GM21447 (cell line): ENCODE results near the gene KRT33B.
A peak's percentile ranks its signal among the peaks of the same experiment; 100 is the strongest.
"Not testable (repeated sequence)": the region's sequence is repeated elsewhere in the genome, so short reads cannot be mapped to it uniquely, and the experiment has no call there.

Experiments
- ATAC-seq: cut with Tn5 transposase; IDR thresholded peaks from one replicate; pipeline ENCODE4 v1.9.1; 2021; ENCODE audit not compliant: unreplicated experiment

KRT33B gene

GRCh38 chr17:41350381-41350878 is 19.2 kb downstream of the KRT33B start, which contains the start of gene KRT33A:
Gene KRT33A (minus strand): TSS chr17:41350828. CDS start chr17:41350767, 61 bp downstream.
- not testable (repeated sequence) for ATAC-seq

- ATAC-seq = no peak
These were observed 21.5 kb downstream of the KRT33B start for GRCh38 chr17:41347869-41348760.

DNA sequence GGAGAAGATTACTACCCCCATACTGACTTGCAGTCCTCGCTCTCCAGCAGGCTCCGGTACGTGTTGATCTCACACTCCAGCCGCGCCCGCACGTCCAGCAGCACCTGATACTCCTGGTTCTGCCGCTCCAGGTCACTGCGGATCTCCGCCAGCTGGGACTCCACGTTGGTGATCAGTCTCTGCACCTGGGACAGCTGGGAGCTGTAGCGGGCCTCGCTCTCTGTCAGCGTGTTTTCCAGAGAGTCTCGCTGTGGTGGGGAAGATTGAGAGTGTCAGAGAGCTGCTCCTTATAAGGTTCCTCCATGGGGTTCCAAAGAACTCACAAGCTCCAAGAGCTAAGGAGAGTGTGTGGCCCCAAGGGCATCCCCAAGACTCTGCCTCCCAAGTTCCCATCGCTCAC is 23.2 kb downstream of the KRT33B start:
- ATAC-seq = not testable (repeated sequence)

- no peak for ATAC-seq
These were observed 23.6 kb downstream of the KRT33B start for GRCh38 chr17:41345992-41346391.

DNA sequence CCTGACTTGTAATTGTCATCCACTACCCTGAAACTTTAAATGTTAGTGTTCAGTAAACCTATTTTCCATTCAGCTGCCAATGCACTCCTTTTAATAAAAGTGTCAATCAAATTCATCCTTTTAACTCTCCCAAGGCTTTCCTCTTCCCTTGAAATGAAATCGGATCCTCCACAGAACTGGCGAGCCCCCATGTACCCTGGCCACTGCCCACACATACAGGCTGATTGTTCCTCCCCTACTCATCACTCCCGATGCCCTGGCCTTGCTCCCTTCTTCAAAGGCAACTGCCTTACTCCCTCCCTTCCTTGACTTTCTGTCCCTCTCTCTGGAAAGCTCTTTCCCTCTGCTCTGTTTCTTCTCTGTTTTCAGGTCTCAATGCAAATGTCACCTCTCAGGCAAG is 26.6 kb downstream of the KRT33B start:
- ATAC-seq = no peak

GRCh38 chr17:41340934-41341861 is 28.4 kb downstream of the KRT33B start:
- no peak for ATAC-seq

GRCh38 chr17:41340494-41340893 is 29.1 kb downstream of the KRT33B start:
- no peak for ATAC-seq

- no peak for ATAC-seq
These were observed 29.9 kb downstream of the KRT33B start for GRCh38 chr17:41339571-41340172.

DNA sequence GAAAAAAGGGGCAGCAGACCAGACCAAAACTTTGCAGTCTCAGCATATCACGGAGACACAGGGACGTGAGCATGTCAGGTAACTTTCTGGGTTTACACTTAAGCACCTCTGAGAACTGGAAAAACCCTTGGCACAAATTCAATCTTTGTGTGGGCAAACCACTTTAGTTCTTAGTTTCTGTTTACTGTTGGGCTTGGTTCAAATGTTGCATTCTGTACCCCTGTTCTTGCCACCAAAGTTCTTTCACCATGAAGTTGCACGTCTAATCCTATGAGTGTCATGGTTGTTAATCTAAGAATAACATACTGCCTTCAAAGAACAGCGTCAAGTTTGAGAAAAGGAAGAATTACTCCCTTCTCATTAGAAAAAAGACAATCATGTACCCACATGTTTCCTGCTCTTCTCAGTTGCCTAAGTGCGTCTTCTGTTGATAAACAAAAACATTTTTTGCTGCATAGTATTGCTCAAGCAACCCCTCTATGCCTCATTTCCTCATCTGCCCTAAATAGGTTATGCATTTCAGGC is 30.6 kb downstream of the KRT33B start:
- ATAC-seq = peak; percentile 47

GRCh38 chr17:41335747-41336146 is 33.9 kb downstream of the KRT33B start:
- ATAC-seq = no peak

GRCh38 chr17:41334385-41335305 is 35.0 kb downstream of the KRT33B start:
- no peak for ATAC-seq

DNA sequence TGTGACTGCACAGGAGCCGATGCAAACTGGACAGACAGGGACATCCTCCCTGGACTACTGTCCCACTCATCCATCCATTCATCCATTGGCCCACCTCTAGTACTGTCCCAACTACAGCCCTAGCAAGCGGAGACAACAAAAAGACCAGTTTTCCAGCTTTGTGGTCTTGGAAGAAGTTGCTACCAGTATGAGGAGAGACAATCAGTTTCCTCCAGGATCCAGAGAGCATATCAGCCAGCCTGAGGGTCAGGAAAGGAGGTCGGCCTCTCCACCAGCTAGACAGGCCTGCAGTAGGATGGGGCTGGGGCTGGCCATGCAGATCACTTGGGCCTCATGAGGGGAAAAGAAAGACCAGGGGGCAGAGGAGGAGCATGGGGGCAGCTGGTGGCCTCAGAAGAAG is 35.8 kb downstream of the KRT33B start:
- ATAC-seq = no peak

DNA sequence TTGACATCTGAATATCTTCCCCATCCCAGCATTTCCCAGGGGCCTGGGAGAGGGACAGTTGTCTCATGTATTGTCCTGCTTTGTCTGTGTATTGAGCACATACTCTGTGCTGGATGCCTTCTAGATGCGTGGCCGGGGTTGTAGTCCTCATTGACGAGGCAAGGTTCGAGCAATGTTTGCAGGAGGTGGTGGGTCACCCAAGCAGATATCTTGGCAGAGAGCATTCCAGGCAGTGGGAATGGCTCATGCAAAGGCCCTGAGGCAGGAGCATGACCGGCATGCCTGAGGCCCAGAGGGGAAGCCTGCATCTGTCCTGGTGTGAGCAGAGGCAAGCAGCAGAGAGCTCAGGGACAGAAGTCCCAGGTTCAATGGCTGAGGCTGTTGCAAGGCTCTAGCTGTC is 36.5 kb downstream of the KRT33B start:
- ATAC-seq = no peak

GRCh38 chr17:41332239-41332638 is 37.4 kb downstream of the KRT33B start:
- ATAC-seq = no peak

GRCh38 chr17:41331606-41332005 is 38.0 kb downstream of the KRT33B start:
- no peak for ATAC-seq

GRCh38 chr17:41329279-41329948 is 40.2 kb downstream of the KRT33B start:
- ATAC-seq = no peak

- no peak for ATAC-seq
These were observed 41.4 kb downstream of the KRT33B start for GRCh38 chr17:41328207-41328606.

DNA sequence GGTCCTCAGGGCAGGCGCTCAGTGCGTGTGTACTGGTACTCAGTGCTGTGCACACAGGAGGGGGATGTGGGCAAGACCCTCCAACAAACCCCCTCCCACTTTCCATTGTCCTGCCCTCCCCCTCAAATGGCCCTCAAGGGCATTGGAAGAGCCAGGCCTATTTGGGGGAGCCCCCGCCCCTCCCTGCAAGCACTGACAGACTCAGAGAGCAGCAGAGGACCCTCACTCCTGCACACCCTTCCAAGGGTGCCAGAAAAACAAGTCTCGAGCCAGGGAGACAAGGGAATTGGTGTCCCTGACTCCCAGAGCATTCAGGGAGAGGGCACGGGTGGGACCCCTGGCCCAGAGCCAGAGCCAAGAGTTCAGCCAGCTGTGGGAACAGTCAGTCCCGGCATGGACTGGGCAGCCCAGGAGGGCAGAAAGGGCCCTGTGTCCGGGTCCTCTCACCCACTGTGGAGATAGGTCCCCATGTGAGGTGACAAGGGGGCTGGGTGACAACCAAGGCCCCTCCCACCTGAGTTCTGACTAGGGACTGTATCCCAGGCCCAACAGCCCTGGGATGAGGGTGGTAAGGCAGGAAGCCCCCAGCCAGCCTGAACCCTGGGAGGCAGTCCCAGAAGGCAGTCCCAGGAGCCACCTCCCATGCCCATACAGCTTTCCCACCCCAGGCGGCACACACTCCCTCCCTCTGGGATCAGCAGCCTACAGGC is 42.0 kb downstream of the KRT33B start:
- ATAC-seq = no peak
